Fibroblast of mammary gland (primary cell): Measurements from ENCODE around the gene SLC6A7.
A peak's percentile ranks its signal among the peaks of the same experiment; 100 is the strongest.

Experiments
- DNase-seq: peaks from one replicate; pipeline ENCODE4 v3.0.0-alpha.2; 2010; ENCODE audit warnings: low read depth
- H3K4me3 ChIP-seq: 2 replicates; pipeline ENCODE4 v1.5.1; 2011; ENCODE audit warnings: low read depth, mild to moderate bottlenecking, low read length, moderate library complexity; ENCODE audit not compliant: control insufficient read depth
- TF ChIP-seq, protein P1 (sequence below): conservative IDR thresholded peaks from 2 replicates; pipeline ENCODE4 v1.5.1; 2011; ENCODE audit warnings: low read depth, low read length, inconsistent platforms; ENCODE audit not compliant: control insufficient read depth, insufficient read depth

SLC6A7 gene

DNA sequence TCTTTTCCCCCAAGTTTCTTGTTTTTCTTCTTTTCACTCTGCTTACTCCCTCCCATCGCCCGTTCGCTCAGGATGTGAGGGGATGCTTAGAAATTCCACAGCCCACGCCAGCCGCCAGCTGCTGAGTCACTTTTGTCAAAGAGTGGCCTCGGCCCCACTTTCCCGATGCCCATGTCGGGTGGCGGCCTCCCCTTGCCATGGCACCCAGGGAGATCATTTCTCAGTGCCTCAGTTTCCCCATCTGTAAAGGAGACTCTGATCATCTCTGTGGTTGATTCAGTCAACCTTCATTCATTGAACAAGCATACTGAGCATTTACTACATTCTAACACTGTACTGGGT lies 33.9 kb upstream of the SLC6A7 start:
- DNase-seq: no peak
- TF ChIP-seq, protein P1, sequence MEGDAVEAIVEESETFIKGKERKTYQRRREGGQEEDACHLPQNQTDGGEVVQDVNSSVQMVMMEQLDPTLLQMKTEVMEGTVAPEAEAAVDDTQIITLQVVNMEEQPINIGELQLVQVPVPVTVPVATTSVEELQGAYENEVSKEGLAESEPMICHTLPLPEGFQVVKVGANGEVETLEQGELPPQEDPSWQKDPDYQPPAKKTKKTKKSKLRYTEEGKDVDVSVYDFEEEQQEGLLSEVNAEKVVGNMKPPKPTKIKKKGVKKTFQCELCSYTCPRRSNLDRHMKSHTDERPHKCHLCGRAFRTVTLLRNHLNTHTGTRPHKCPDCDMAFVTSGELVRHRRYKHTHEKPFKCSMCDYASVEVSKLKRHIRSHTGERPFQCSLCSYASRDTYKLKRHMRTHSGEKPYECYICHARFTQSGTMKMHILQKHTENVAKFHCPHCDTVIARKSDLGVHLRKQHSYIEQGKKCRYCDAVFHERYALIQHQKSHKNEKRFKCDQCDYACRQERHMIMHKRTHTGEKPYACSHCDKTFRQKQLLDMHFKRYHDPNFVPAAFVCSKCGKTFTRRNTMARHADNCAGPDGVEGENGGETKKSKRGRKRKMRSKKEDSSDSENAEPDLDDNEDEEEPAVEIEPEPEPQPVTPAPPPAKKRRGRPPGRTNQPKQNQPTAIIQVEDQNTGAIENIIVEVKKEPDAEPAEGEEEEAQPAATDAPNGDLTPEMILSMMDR: no peak
- H3K4me3 ChIP-seq: peak overlapping the region; percentile 12

DNA sequence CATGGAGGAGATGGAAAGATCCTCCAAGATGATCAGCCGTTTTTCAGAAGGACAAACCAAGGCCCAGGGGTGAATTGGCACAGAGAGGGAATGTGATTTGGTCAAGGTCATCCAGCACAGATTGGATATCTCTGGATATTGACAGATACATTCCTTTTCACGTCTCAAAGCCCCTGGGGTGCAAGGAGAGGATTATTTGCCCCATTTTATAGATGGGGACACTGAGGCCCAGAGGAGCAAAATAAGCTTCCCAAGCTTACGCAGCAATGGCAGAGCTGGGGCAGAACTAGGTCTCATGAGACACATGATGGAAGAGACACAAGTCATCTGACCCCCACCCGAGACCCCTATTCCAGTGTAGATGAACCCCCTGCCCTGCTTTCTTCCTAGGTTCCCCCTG lies 33.3 kb upstream of the SLC6A7 start:
- H3K4me3 ChIP-seq: no peak overlapping the region
- DNase-seq: no peak
- TF ChIP-seq, protein P1: no peak

GRCh38 chr5:150157168-150157567 lies 32.7 kb upstream of the SLC6A7 start:
- no peak for DNase-seq
- TF ChIP-seq, protein P1: no peak
- H3K4me3 ChIP-seq: no peak overlapping the region

- no peak overlapping the region for H3K4me3 ChIP-seq
- peak; percentile 72 for DNase-seq
- TF ChIP-seq, protein P1: no peak
These were observed 31.5 kb upstream of the SLC6A7 start for GRCh38 chr5:150158170-150158949.

DNA sequence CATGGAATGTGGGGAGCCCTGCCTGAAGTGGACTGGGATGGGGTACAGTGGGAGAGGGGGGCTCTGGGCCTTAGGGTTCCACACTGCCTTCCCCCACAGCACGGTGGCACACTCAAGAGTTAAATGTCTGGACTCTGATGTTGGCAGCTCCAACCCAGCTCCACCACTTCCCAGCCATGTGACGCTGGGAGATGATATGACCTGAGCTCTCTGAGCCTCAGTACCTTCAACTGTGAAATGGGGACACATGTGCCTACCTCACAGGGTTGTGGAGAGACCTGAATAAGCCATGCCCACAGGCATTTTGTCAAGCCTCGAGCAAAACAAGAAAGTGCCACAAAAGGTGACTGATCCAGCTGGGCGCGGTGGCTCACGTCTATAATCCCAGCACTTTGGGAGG lies 30.8 kb upstream of the SLC6A7 start:
- no peak for DNase-seq
- no peak overlapping the region for H3K4me3 ChIP-seq
- TF ChIP-seq, protein P1: no peak

DNA sequence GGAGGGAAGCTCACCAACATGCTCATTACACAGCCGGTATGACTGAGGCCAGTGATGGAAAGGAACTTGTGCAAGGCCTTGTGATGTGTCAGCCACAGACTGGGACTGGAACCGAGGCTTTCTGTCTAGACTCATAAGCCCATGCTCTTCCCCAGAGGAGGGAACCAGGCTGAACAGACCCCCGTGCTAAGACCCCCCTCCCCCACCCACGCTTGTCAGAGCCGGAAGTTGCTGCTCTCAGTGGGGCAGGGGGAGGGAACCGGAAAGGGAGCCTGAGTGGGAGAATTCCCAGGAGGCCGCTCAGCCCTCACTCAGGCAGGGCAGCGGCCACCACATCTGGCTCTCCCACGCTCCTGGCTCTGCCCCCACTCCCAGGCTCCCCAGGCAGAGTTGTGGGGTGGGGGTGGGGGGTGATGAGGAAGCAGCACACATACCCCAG lies 30.1 kb upstream of the SLC6A7 start:
- peak; percentile 92 for DNase-seq
- TF ChIP-seq, protein P1: no peak
- H3K4me3 ChIP-seq: no peak overlapping the region
